G401.6 (cell line): ENCODE data around the gene TXNDC11.

Source experiments
- FAIRE-seq: peaks from 2 replicates; lab custom pipeline; 2012; peaks lifted over from hg19 to GRCh38; lab: Jason Lieb, UNC

Gene TXNDC11

DNA sequence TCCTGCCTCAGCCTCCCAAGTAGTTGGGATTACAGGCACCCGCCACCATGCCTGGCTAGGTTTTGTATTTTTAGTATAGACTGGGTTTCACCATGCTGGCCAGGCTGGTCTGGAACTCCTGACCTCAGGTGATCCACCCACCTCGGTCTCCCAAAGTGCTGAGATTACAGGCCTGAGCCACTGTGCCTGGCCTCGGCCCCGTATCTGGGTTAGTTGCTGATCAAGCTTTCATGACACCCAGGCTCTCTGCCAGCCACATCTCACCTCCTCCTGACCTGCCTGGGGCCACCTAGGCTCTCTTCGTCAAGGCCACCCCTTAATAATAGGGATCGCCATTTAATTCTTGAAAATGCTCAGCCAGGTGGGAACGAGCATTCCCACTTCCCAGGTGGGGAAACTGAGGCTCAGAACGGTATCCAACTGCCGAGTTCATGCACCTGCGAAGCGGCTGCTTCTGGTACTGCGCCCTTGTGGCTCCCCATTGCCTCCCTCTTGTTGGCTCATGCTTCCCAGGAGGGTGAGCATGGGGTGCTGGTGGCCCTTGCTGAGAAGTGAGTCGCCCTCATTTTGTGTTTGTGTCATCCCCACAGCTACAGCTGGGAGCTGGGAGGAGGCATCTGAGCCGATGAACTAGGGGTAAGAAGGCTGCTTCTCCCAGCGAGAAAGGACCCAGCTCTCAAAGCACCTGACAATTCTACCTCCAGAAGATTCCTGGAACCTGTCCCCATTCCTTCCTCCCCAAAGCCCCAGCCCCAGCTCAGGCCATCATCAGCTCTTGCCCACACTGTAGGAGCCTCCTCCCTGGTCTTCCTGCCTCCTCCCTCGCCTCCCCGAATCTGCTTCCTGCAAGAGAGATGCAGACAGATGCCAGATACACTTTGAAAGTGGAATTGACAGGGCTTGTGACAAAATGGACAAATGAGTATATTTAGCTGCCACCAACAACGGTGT, 91.7 kb downstream of the TXNDC11 start:
- FAIRE-seq: no peak

DNA sequence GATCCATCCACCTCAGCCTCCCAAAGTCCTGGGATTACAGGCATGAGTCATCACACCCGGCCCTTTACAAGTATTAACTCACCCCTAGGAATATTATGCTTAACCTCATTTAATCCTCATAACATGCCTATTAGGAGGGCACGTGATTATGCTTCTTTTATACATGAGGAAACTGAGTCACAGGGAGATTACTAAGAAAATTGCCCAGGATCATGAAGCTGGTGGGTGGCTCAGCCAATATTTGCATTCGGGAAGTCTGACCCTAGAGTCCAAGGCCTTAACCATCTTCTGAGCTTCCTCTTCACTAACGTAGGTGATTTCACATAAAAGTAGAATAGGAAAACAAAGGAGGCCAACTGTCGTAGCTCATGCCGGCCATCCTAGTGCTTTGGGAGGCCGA, 93.4 kb downstream of the TXNDC11 start:
- no peak for FAIRE-seq

DNA sequence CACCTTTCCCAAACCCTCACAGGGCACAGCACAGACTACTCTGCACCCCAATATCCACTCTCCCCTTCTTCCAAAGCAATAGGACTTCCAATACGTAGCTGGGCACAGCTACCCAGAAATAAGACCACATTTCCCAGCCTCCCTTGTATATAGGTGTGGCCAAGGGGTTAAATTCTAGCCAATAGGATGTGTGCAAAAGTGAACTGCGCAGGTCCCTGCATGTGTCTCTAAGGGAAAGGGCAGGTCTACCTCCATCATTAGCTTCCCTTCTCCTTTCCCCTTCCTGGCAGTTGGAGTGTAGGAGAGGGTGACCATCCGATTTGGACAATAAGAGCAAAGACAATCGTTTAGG, 99.9 kb downstream of the TXNDC11 start:
- FAIRE-seq: no peak

DNA sequence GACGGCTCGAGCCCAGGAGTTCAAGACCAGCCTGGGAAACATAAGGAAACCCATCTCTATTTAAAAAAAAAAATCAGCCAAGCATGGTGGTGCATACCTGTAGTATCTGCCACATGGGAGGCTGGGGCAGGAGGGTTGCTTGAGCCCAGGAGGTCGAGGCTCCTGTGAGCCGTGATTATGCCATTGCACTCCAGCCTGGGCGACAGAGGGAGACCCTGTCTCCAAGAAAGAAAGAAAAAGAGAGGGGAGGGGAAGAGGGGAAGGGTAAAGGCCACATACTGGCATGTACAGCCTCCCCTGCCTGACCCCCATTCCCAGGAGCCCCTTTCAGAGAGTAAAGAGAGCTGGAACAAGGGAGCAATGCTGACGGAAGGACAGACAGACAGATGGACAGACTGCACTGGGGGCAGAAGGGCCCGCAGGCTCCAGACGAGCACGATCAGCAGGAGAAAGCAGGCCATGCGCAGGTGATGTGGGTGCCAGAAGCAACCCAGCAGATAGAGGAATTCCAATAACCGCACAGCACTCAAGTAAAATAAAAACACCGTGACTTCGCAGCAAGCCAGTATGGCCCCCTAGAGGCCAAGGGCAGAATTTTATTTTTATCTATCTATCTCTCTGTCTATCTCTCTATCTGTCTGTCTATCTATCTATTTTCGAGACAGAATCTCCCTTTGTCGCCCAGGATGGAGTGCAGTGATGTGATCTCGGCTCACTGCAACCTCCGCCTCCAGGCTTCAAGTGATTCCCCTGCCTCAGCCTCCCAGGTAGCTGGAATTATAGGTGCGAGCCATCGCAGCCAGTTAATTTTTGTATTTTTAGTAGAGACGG, 101.5 kb downstream of the TXNDC11 start:
- FAIRE-seq: no peak

DNA sequence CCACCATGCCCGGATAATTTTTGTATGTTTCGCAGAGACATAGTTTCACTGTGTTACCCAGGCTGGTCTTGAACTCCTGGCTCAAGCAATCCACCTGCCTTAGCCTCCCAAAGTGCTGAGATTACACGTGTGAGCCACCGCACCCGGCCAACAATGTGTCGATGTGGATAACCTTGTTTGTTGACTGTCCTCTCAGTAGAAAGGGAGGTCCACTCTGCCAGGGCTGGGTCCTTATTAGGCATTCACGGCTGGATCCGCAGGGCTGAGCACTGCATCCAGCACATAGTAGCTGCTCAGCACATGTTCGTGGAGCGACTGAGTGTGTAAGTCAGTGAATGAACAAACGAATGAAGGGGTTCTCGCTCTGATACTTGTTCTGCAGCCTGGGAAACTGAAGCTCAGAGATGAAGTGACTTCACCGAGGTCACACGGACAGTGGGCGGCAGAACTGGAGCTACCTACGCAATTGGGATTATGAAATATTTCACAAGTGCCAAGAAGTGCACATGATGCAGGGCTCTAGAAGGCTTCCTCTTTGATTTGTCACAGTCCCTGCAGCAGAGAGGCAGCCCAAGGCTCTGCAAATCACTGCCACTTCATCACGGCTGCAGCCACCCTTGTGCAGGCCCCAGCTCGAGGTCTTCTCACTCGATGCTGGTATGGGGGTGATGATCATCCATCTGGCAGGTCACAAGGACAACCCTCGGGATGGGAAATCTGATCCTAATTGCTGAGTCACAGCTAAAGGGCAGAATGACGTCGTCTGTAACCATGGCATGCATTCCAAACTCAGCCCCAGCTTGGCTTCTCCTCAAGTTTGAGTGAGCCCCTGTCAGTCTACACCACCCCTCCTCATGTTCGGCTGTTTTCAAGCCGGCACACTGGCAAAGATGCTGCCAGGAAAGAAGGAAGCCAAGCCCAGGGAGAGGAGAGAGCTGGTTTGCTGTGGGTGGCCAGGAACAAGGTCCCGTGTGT, 102.4 kb downstream of the TXNDC11 start:
- no peak for FAIRE-seq

DNA sequence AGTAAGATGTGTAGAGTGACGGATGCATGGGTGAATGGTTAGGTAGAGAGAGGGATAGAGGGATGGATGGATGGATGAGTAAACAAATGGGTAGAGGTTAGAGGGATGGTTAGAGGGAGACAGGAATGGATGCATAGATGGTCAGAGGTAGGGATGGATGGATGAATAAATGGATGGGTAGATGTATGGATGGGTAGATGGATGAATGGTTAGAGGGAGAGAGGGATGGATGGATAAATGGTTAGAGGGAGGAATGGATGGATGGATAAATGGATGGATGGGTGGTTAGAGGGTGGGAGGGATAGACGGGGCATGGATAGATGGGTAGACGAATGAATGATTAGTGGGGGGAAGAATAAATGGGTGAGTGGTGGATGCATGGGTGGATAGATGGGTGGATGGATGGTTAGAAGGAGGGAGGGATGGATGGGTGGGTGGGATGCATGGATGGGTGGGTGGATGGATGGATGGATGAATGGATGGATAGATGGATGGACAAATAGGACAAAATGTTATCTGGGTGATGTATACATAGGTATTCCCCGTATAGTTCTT, 103.6 kb downstream of the TXNDC11 start:
- no peak for FAIRE-seq

DNA sequence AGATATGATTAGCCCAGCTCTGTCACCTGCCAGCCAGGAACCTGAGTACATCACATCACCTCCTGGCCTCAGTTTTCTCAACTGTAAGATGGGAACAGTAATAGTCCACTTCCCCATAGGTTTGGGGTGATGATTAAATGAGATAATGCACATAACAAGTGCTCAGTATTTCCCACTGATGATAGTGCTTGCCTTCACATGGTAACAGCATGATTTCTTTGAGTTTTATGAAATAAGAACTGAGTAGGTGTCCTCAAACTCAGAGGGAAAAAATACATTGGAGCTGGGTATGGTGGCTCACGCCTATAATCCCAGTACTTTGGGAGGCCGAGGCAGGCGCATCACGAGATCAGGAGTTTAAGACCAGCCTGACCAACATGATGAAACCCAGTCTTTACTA, 104.5 kb downstream of the TXNDC11 start:
- no peak for FAIRE-seq

DNA sequence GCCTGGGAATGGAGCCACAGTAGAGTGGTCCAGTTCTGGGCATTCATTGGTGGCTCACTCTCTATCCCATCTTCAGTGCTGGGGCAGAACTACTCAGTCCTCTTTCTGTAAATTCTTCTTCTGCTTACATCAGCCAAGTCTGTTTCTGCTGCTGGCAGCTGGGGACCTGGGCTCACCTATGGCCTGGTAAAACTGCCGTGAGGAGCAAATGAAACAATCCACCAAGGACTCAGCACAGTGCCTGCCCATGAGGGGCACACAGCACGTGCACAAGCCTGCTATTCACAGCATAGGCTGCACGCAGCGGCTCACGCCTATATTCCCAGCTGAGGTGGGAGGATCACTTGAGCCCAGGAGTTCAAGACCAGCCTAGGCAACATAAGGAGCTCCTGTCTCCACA, 105.3 kb downstream of the TXNDC11 start:
- no peak for FAIRE-seq

DNA sequence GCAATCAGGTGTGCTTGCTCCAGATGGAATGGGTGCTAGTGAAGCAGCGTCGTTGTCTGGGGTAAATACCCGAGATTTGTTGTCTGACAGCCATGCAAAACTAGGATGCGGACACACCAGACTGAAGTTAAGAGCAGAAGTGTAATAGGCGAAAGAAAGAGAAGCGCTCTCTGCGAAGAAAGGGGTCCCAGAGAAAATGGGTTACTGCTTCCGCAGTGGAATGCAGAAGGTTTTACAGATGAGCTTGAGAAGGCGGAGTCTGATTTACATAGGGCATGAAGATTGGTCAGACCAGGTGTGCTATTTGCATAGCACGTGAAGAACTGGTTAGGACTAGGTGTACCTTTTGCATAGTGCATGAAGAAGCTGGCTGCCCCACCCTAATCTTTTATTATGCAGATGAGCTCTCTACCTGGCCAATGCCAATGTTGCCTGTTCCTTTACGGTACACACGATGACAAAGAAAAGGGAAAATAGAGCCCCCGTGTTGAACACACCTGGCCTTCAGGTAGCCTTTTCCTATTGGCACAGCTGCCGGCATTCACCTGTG, 106.4 kb downstream of the TXNDC11 start:
- FAIRE-seq: no peak

DNA sequence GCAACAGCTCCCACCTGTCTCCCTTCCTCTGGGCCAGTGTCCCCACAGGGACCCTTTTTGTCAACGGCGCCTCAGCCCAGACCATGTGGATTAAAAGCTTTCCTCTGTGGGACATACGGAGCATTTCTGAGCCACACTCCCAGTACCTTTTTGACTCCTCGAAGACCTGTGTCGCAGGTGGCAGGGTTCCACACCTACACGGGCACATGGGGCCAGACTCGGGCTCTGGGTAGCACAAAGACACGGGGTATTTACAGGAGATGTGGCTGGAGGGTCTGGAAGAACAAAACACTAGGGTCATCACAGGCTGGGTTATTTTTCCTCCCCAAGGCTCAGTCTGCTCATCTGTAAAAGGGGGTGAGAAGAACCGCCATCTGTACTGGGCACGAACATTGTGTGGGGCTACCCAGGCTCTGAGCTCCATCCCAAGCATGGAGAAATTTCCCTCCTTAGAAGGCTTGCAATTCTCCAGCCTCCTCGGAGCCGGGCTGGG, 106.9 kb downstream of the TXNDC11 start:
- FAIRE-seq: no peak

DNA sequence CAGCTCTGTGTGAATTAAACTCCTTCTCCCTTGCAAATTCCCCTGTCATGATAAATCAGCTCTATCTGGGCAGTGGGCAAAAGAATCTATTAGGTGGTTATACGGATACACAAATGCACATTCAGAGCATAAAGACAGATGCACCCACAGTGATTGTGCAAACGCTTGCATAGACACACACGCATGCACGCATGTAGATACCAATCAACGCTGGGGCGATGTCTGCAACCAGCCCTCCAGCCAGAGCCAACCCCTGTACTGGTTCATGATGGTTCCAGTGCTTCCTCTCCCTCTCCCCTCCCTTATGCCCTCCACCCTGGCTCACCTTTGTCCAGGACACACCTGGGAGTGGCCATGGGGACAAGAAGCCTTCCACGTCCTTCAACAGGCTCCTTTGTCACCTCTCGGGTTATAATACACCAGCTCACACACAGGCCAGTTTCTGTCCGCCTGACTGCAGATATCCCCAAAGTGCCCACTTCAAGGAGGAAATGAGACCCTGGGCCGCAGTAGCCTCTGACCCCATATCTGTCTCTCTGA, 107.5 kb downstream of the TXNDC11 start:
- FAIRE-seq: no peak

DNA sequence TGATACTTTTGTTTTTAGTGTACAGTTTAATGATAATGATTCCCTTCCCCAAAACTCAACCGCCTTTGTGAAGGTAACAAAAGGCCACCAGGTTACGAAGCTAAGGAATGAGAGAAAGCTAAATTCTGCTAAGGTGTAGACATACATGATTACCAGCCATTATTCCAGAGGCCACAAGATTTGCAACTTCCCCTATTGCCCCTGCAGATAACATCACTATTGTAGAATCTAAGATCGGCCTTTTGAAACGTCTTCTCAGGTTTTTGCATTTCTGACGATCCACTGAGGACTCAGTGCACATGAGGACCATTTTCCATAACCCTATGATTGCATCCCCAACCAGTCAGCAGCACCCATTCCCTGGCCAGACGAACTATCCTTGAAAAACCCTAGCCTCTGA, 108.3 kb downstream of the TXNDC11 start:
- FAIRE-seq: no peak

DNA sequence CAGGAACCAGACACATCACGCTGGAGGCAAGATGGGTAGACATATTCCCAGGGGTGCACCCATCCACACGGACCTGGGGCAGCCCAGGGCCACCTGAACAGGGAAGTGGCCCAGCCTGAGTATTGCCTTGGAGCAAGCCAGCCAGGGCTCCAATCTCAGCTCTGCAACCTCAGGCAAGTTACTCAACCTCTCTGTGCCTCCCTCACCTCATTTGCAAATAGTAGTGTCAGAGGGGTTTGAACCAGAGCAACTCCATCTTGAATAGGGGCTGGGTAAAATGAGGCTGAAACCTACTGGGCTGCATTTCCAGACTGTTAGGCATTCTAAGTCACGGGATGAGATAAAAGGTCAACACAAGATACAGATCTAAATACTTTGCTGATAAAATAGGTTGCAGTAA, 109.5 kb downstream of the TXNDC11 start:
- no peak for FAIRE-seq

DNA sequence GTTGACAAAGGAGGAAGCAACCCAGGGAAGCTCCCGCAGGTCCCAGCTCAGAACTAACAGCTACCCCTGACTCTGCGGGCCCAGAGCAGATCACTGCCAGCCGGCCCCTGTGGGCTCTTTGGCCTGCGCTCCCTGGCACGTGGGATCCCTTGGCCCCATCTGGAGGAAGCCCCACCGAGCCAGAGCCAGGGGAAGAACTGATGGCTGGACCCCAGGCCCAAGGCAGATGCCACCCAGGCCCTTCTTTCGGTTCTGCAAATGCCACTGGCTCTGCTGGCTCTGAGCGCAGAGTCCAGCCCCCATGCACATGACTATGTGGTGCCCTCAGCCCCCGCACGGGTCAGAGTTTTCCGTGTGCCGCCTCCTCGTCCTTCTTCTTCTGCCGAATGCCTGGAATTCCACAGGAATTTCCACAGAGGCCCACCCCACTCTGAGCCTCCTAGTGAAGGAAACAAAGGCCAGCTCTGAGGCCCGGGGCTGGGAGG, 110.2 kb downstream of the TXNDC11 start:
- FAIRE-seq: no peak

DNA sequence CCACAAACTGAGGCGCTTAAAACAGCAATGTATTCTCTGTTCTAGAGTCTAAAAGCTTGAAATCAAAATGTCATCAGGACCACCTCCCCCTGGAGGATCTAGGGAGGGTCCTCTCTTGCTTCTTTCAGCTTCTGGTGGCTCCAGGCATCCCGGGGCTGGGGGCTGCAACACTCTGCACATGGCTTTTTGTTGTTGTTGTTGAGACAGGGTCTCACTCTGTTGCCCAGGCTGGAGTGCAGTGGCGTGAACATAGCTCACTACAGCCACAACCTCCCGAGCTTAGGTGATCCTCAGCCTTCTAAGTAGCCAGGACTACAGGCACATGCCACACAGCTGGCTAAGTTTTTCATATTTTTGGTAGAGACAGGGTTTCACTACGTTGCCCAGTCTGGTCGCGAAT, 111.4 kb downstream of the TXNDC11 start:
- no peak for FAIRE-seq

DNA sequence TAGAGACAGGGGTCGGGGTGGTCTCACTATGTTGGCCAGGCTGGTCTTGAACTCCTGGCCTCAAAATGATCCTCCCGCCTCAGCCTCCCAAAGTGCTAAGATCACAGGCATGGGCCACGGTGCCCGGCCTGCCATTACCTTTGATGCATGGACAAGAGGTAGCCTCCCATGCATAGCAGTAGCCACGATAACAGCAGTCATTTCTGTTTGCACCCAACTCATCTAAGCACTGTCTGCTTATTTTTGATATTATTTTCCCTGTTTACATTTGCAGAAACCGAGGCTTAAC, 111.9 kb downstream of the TXNDC11 start:
- FAIRE-seq: no peak

DNA sequence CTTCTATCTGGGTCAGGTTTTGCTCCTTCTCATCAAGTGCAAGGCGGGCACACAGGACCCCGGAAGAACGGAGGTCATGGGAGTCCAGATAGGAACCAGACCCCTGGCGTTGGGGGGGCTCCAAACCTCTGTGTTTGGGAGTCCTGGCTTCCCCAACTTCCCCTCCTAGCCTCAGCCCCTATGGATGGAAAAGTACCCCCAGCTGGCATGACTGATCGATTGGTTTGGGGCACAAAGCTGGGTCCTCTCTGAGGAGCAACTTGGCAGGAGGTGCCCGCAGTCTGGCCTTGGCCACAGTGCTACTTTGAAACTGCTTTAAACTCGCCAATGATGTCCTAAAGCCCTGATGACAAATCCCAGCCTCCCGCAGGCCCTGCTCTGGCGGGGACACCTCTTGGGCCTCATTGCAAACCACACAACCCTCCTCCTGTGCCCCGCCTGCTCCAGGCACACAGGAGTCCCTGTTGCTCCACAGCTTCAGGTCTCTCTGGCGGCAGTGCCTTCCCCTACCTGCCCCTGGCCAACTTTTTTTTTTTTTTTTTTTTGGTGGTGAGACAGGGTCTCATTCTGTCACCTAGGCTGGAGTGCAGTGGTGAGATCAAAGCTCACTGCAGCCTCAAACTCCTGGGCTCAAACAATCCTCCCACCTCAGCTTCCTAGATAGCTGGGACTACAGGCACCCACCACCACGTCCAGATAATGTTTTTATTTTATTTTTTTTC, 112.5 kb downstream of the TXNDC11 start:
- FAIRE-seq: no peak
